ENCODE data around the gene SPRR2D. TPM values are rescaled to one million over a fixed set of nuclear protein-coding genes. Genes with fewer than 3 reads are reported as not detected.

Gene SPRR2D
- total and polyA plus RNA-seq, 2 of the 4 experiments (the other 2 are of a cell fraction): not detected

DNA sequence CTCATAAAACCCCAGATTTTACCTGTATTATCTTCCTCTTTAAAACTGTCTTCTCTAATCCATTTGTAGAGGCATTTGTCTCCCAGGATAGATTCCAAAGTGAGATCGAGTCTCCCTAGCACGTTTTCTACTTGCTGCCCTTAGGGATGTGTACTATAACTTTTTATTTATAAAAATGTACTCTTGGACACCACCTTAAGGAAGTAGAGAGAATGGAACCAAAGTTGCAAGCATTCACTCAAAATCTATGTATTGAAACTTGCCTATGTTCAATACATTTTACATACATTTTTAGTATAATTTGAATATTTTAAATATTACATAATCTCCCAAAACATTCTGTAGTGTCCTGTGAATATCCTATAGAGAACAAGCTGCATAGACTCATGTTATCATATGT is 17.2 kb upstream of the SPRR2D start:
- in situ Hi-C loops (cut with MboI; ENCODE audit: low sequenced_read_pairs) (no loop called here), intact Hi-C loops (cut with micrococcal nuclease) (no loop called here), dilution Hi-C loops (cut with HindIII; ENCODE audit: low sequenced_read_pairs, unreplicated experiment) (no loop called here)
- Histone ChIP-seq H3K23ac (ENCODE audit: low read depth, low read length) (no peak overlapping the region), H3K9ac (ENCODE audit: low read depth, low read length) (no peak overlapping the region), H3K36me3 (ENCODE audit: control insufficient read depth, insufficient read depth, low read length) (no peaks in the 10 kb centered on the region), H4K20me1 (ENCODE audit: insufficient read depth, low read length) (no peaks in the 10 kb centered on the region), H2BK5ac (ENCODE audit: low read depth, low read length, poor library complexity, severe bottlenecking) (no peak overlapping the region), H4K8ac (ENCODE audit: low read depth in 2 of 2, low read length in 2 of 2) (no peak overlapping the region), H3K14ac (replicated peaks; ENCODE audit: low read depth, low read length) (no peak overlapping the region), H3K4ac (ENCODE audit: low read depth, low read length) (no peak overlapping the region), H2AK5ac (ENCODE audit: low read depth, low read length) (no peak overlapping the region), H2BK20ac (ENCODE audit: low read depth, low read length) (no peak overlapping the region), H3K79me1 (ENCODE audit: low read depth in 1 of 2, low read length in 2 of 2) (no peaks in the 10 kb centered on the region), H3K4me3 (ENCODE audit: insufficient read depth, low read depth, low read length) (no peak overlapping the region), H3K9me3 (ENCODE audit: control insufficient read depth, insufficient read depth, low read length) (no peaks in the 10 kb centered on the region), H2AFZ (replicated peaks; ENCODE audit: low read length, poor library complexity) (no peak overlapping the region), H2BK120ac (ENCODE audit: low read depth, low read length) (no peak overlapping the region), H2BK15ac (ENCODE audit: low read depth, low read length) (no peak overlapping the region), H3K56ac (ENCODE audit: extremely low read depth, insufficient read depth, low read length) (no peak overlapping the region), H4K91ac (ENCODE audit: insufficient read depth, low read depth, low read length) (no peak overlapping the region), H3K18ac (ENCODE audit: low read depth, low read length) (no peak overlapping the region), H3K9me1 (ENCODE audit: insufficient read depth, low read length) (no peaks in the 10 kb centered on the region), H2AK9ac (replicated peaks; ENCODE audit: low read depth, low read length, poor library complexity) (no peak overlapping the region), H3K27ac (ENCODE audit: insufficient read depth, low read length) (no peak overlapping the region), H4K5ac (ENCODE audit: low read depth, low read length) (no peak overlapping the region), H3K4me2 (ENCODE audit: low read depth, low read length) (no peak overlapping the region), H3K27me3 (ENCODE audit: control insufficient read depth, insufficient read depth, low read length) (no peaks in the 10 kb centered on the region), H3K4me1 (ENCODE audit: control insufficient read depth, insufficient read depth, low read length) (no peaks in the 10 kb centered on the region)
- CTCF ChIA-PET: no interaction called here
- no peak for ATAC-seq (ENCODE audit: low read depth)
- DNase-seq: no peak
- POLR2A ChIA-PET (ENCODE audit: unreplicated experiment): no interaction called here
- BruUV-seq (replicated peaks): no TSS peak
- TF ChIP-seq ELK1 (IDR thresholded peaks at IDR 0.05; ENCODE audit: borderline replicate concordance, low read depth, low read length): no peak
- TF ChIP-seq RCOR1 (IDR thresholded peaks at IDR 0.05; ENCODE audit: insufficient replicate concordance, low read length): no peak
- no peak for TF ChIP-seq CTCF (conservative IDR thresholded peaks at IDR 0.05; ENCODE audit: low read depth, low read length)
- no peak for TF ChIP-seq POLR2A (IDR thresholded peaks at IDR 0.05; ENCODE audit: low read depth, low read length)
- TF ChIP-seq RFX5 (IDR thresholded peaks at IDR 0.05; ENCODE audit: low read depth, low read length): no peak
- TF ChIP-seq MAFK (IDR thresholded peaks at IDR 0.05; ENCODE audit: low read depth, low read length): no peak
- no peak for TF ChIP-seq CHD1 (IDR thresholded peaks at IDR 0.05; ENCODE audit: low read depth, low read length)
- TF ChIP-seq MAZ (IDR thresholded peaks at IDR 0.05; ENCODE audit: borderline replicate concordance, low read depth, low read length): no peak
- TF ChIP-seq NFE2L2 (IDR thresholded peaks at IDR 0.05; ENCODE audit: low read depth, low read length): no peak
- no peak for TF ChIP-seq MXI1 (IDR thresholded peaks at IDR 0.05; ENCODE audit: borderline replicate concordance, low read depth, low read length)
- no peak for TF ChIP-seq BHLHE40 (IDR thresholded peaks at IDR 0.05; ENCODE audit: low read depth, low read length)
- no peak for TF ChIP-seq CEBPB (IDR thresholded peaks at IDR 0.05; ENCODE audit: low read depth, low read length)
- TF ChIP-seq RAD21 (IDR thresholded peaks at IDR 0.05; ENCODE audit: low read length): no peak
- TF ChIP-seq SMC3 (IDR thresholded peaks at IDR 0.05; ENCODE audit: low read depth, low read length): no peak
- no CpG with 5 or more reads among the region's 2 CpGs for WGBS, 2 experiments (ENCODE audit: extremely low coverage in 2 of 2, insufficient read length in 1 of 2)

Data from IMR-90 (cell line).